ENCODE data around the gene FSTL4.

GRCh38 chr5:133580618-133581017, 31.7 kb downstream of the FSTL4 start:
- no peak for TF ChIP-seq ZC3H10 (CRISPR knock-in tag; IDR thresholded peaks at IDR 0.05)
- TF ChIP-seq ZFP3 (CRISPR knock-in tag; IDR thresholded peaks at IDR 0.05): no peak
- no peak for TF ChIP-seq SNAI2 (CRISPR knock-in tag; IDR thresholded peaks at IDR 0.05)
- TF ChIP-seq ZFP30 (CRISPR knock-in tag; IDR thresholded peaks at IDR 0.05): no peak
- TF ChIP-seq TCF4 (CRISPR knock-in tag; IDR thresholded peaks at IDR 0.05; ENCODE audit: borderline replicate concordance): no peak
- TF ChIP-seq RARB (CRISPR knock-in tag; IDR thresholded peaks at IDR 0.05): no peak
- no peak for TF ChIP-seq ISL1 (CRISPR knock-in tag; IDR thresholded peaks at IDR 0.05)
